SK-N-SH (cell line): ENCODE results near the gene CD19.

Source experiments
- CTCF ChIP-seq: fragments of 200-600 bp; sonication (generic); IDR thresholded peaks from 2 replicates; pipeline ENCODE4 v1.6.1; 2017; ENCODE audit warnings: antibody characterized with exemption, mild to moderate bottlenecking, moderate library complexity
- RCOR1 ChIP-seq: fragments of 150-350 bp; IDR thresholded peaks from 2 replicates; pipeline ENCODE4 v1.6.1; 2017; ENCODE audit warnings: antibody characterized with exemption, low read length

GRCh38 chr16:28902909-28903308 lies 28.9 kb upstream of the CD19 start:
- no peak for TF ChIP-seq RCOR1
- no peak for TF ChIP-seq CTCF
